Islet precursor cell (in vitro differentiated cells): ENCODE measurements around the gene RALY.

Experiments
- DNase-seq: peaks from one replicate; pipeline ENCODE4 v3.0.0-alpha.2; 2018

The RALY gene

GRCh38 chr20:34084227-34084923, 90.7 kb downstream of the RALY start:
- DNase-seq = no peak

- DNase-seq = no peak
Measured at GRCh38 chr20:34085544-34086040, 91.9 kb downstream of the RALY start.

DNA sequence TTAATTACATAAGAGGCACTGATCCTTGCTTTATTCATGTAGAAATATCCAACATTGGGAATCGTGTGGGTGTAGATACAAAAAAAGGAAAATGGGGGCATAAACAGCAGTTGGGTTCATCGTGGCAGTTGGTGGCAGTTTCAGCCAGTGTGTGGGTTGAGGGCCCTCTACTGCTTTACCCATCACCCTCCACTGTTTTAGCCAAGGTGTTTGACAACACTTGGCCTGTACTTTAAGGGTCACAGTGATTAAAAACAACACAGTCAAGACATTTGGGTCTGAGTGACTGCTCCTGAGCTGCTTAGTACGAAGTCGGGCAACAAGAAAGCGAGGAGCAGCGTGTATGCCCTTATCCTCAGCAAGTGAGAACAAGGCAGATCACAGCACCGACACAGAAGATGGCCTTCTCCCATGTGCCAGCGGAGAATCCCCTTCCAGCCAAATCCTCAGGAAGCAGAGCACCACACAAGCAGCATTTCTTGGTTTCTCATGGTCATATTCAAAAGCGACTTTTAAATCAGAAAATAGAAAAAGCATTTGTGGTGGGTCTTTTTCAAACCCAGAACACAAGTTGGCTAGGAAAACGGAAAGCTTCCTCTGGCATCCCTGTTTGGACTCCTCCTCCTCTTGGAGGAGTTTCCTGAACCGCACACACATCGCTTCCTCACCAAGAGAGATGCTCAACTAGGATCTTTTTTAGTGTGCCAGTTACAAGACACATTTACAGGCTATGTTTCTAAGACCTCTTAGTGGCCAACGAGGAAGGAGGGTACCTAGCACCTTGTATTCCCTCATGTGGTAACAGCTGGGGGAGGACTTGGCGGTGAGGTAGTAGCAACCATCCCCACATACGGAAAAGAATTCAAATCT, 94.8 kb downstream of the RALY start:
- DNase-seq = no peak

DNA sequence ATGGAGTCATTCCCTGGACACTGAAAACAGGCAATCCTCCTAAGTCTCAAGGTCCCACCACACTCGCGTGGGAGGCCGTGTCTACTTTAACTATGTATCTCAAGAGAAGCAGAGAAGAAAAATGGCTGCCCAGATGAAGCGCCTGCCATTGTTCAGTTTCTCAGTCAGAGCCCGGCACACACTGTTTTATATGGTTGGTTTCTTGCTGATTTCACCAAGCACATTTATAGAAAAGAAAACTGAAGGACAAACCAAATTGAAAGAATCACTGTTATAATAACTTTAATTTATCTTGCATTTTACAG, 95.4 kb downstream of the RALY start:
- DNase-seq = no peak

DNA sequence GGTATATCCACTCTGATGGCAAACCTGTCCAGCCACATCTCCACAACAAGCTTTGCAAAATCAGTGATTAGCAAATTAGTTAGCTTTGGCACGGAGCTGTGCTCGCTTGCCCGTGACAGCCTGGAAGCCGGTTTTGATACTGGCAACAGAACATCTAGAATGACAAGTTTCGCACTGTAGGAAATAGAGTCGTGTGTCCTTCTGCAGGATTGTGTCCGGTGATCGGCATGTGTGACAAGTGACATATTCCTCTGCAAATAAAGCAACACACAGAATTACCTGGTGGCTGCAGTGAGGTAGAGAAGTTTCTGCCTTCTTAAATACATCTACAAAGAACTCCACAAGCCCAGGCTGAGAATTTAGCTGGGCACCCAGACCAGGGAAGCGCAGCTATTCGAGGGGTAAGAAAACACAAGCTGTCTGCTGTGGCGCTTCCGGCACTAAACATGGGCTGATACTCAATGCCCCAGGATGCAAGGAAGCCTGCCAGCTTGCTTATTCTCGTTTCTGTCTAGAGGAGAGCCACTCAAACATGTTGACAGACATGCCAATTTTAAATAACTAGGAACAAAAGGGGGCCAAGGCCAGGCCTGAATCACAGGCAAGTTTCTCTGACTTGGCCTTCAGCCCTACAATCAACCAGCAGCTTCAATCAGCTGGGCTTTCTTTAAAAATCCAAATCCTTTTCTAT, 96.1 kb downstream of the RALY start:
- DNase-seq = no peak

GRCh38 chr20:34090645-34091044, 96.9 kb downstream of the RALY start:
- DNase-seq = no peak

DNA sequence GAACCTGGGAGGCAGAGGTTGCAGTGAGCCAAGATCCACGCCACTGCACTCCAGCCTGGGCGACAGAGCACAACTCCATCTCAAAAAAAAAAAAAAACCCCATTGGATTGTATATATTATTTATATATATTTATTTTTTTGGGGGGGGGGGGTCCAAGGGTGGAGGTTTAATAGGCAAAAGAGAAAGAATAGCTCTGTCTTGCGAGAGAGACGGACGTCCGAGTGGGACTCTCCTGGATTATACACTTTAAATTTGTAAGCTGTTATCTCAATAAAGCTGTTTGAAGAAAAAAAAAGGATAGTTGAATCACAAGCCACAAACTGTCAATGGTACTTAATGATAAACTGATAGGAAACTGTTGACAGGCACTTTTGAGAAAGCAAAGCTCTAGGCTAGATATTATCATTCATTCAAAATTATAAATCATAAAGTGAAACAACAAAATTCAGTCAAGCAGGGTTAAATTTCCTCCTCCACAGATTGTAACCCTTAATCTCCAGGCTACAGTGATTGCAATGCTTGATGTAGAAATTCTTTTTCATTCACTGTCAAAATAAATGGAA, 98.0 kb downstream of the RALY start:
- DNase-seq = no peak

DNA sequence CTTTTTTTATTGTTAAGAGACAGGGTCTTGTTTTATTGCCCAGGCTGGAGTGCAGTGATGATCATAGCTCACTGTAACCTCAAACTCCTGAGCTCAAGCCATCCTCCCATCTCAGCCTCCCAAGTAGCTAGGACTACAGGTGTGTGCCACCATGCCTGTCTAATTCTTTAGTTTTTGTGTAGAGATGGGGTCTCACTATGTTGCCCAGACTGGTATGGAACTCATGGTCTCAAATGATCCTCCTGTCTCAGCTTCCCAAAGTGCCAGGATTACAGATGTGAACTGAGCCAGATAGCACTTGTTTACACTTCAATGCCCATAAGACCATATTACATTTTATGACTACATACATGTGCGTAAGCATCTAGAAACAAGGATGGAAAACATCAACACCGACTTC, 100.2 kb downstream of the RALY start:
- DNase-seq = no peak

- DNase-seq = no peak
Measured at GRCh38 chr20:34095825-34096224, 102.1 kb downstream of the RALY start.

GRCh38 chr20:34096699-34097444, 103.2 kb downstream of the RALY start:
- DNase-seq = no peak

- DNase-seq = no peak
Measured at GRCh38 chr20:34098570-34098969, 104.9 kb downstream of the RALY start.

- no peak for DNase-seq
Measured at GRCh38 chr20:34099675-34100074, 106.0 kb downstream of the RALY start.

GRCh38 chr20:34100576-34100975, 106.9 kb downstream of the RALY start:
- DNase-seq = no peak

DNA sequence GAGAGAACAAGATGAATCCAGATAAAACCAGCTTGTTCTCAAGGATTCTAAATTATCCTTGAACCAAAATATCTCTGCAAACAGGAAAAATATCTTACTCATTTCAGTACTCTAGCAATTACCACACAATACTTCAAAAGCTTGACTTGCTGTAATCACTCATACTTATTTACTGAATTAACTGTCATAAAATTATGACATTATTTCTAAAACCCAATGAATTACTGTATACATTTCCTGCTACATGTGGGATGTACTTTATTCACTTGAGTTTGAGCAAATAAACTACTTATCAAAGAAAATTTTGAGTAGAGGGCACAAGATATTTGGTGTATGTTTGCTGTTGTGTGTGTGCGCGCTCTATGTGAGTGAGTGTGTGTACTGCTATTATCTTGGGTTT, 108.6 kb downstream of the RALY start:
- no peak for DNase-seq

DNA sequence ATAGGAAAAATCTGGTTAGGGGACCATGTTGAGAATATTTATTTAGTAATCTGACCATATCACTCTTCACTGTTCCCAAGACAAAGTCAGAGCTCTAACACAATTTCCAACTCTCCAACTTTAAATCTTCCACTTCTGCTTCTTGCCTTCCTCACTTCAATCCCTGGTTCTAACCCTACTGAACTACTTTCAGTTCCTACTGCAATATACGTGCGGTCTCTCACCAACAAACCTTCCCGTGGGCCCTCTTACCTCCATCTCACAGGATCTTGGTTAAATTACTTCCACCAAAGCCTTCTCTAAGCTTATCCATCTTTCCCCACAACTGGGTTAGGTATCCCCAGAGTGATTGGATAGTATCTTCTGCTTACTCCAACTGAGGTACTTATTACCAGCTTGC, 110.3 kb downstream of the RALY start:
- DNase-seq = no peak

DNA sequence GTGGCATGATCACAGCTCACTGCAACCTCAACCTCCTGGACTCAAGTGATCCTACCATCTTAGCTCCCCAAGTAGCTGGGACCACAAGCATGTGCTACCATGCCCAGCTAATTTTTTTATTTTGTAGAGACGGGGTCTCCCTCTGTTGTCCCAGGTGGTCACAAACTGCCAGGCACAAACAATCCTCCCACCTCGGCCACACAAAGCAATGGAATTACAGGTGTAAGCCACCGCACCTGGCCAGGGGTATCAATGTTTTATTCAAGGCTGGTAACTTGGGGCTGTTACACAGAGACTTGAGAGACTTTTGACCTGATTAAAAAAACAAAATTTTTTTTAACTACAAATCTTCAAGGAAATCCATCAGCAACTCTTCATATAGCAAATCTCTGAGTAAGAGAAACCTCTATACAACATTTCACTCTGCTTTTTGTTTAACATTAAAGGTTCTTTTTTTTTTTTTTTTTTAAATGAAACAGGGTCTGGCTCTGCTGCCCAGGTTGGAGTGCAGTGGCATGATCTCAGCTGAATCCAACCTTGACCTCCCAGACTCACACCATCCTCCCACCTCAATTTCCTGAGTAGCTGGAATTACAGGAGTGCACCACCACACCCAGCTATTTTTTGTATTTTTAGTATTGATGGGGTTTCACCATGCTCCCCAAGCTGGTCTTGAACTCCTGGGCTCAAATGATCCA, 112.4 kb downstream of the RALY start:
- no peak for DNase-seq

DNA sequence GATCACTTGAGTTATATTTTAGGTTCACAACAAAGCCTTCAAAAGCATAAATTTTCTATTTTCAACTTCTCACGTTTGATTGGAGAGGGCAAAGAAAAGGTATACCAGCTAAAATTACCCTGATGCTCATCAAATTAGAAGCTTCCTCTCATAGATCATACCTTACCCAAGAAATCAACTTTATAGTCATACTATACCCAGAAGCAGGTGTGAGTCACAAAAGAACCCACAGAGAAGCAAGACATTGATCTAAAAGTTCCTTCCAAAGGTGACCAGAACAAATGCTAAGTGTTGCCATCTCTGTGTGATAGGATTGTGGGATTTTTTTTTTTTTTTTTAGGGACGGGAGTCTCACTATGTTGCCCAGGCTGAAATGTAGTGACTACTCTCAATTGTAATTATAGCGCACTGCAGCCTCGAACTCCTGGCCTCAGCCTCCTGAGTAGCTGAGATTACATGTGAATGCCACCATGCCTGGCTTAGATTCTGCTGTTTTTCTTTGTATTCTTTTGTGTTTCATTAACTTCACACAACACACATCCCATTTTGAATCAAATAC, 115.0 kb downstream of the RALY start:
- no peak for DNase-seq

DNA sequence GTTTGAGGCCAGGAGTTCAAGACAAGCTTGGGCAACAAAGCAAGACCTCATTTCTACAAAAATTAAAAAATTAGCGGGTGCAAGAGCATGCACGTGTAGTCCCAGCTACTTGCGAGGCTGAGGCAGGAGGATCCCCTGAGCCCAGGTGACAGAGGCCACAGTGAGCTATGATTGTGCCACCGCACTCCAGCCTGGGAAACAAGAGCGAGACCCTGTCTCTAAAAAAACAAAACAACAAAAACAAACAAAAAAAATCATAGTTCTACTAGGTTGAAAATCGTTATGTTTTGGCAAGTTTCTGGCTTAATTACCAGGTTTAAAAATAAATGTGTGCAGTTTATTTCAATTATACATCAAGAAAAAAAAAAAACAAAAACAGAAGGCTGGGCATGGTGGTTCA, 115.7 kb downstream of the RALY start:
- DNase-seq = no peak

DNA sequence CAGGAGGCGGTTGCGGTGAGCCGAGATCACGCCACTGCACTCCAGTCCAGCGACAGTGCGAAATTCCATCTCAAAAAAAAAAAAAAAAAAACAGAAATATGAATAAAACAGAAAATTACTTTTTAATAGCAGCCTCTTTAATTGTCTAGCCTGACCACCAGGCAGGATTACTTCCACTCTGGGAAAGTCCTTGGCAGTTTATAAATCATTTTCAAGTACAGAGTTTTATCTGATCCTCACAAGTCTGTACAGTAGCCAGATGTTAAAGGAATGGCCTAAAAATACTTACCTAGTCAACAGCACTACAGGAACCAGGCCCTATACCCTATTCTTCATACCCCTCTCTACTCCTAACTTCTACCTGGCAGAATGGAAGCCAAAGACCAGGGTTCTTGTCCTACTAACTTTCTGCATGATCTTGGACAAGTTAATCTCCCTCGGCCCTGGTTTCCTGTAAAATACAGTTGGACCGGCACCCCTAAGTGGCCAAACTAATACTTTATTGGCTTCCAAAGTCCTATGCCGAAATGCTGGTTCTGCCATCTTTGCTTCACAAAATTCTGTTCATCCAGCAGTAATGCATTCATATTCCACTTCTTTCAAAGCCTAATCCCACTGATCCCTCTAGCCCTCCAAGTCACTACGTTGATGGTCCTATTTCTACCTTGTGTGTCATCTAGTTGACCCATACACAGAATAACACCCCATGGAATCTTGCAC, 116.5 kb downstream of the RALY start:
- DNase-seq = no peak

DNA sequence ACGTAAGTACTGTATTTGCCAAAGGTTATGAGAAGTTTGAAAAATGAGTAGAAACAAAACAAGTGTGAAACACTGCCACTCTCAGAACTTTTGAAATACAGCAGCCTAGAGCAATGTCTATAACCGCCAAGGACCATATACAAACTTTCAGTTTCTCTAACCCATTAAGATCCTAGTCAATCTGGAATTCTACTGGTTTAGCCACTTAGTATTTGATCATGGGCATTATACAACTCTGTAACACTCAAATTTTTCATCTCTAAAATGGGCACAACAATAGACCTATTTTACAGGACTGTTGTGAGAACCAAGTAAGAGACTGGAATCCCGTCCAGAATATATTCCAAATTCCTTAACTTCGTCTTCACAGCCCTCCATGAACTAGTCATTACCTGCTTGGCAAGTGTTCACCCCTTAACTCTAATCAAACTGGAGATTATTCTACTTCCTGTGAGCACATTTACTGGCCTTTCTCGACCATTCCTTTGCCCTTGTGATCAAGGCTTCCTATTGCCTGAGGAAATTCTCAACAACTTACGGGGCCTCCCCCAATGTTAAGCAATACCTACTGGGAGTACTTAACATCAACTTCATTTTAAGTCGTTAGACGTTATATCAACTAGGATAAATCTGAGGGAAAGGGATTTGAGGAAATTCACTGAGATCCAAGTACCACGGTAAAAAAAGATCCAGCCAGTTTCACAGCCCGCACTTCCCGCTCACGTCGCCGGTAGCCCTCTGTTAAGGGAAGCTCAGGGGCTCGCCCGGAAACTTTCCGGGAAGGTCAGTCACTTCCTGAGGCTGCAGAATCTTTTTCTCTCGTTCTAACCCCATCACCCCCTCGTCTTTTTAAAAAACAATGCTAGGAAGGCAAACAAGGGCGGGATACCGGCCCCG, 117.3 kb downstream of the RALY start:
- DNase-seq = no peak
